Loucy (cell line): ENCODE measurements around the gene FSTL3.

ENCODE experiments used
- H2AFZ ChIP-seq: fragments of 200-600 bp; sonication (generic); 2 replicates; pipeline ENCODE4 v1.6.0; 2016; ENCODE audit warnings: antibody characterized with exemption, mild to moderate bottlenecking, low read length, moderate library complexity
- H3F3A ChIP-seq: fragments of 200-600 bp; 2 replicates; pipeline ENCODE4 v1.6.0; 2016; ENCODE audit warnings: antibody characterized with exemption, low read depth, mild to moderate bottlenecking
- H3K27me3 ChIP-seq: fragments of 200-600 bp; sonication (generic); 2 replicates; pipeline ENCODE4 v1.6.1; 2014; ENCODE audit warnings: low read length, mild to moderate bottlenecking; ENCODE audit not compliant: insufficient read depth, poor library complexity, severe bottlenecking
- H3K36me3 ChIP-seq: fragments of 200-600 bp; sonication (generic); 2 replicates; pipeline ENCODE4 v1.6.1; 2016; ENCODE audit warnings: low read length; ENCODE audit not compliant: insufficient read depth
- H3K4me1 ChIP-seq: fragments of 200-600 bp; sonication (generic); 2 replicates; pipeline ENCODE4 v1.5.1; 2014; ENCODE audit warnings: low read length, mild to moderate bottlenecking; ENCODE audit not compliant: insufficient read depth, poor library complexity, severe bottlenecking
- H3K4me2 ChIP-seq: fragments of 200-600 bp; sonication (generic); 2 replicates; pipeline ENCODE4 v1.6.0; 2014; ENCODE audit warnings: antibody characterized with exemption, low read length, low read depth, mild to moderate bottlenecking; ENCODE audit not compliant: poor library complexity, severe bottlenecking
- H3K4me3 ChIP-seq: fragments of 200-600 bp; sonication (generic); 2 replicates; pipeline ENCODE4 v1.5.1; 2014; ENCODE audit warnings: low read length, mild to moderate bottlenecking, mixed read lengths; ENCODE audit not compliant: poor library complexity, severe bottlenecking
- H3K79me2 ChIP-seq: fragments of 200-600 bp; sonication (generic); 2 replicates; pipeline ENCODE4 v1.6.1; 2014; ENCODE audit warnings: low read length; ENCODE audit not compliant: insufficient read depth
- H3K9ac ChIP-seq: fragments of 200-600 bp; sonication (generic); 2 replicates; pipeline ENCODE4 v1.6.0; 2014; ENCODE audit warnings: mild to moderate bottlenecking, low read depth, low read length, moderate library complexity; ENCODE audit not compliant: poor library complexity, severe bottlenecking
- H3K9me2 ChIP-seq: fragments of 200-600 bp; sonication (generic); replicated peaks from 2 replicates; pipeline ENCODE4 v1.6.1; 2016; ENCODE audit warnings: low read depth, low read length, mixed read lengths
- H3K9me3 ChIP-seq: fragments of 200-600 bp; sonication (generic); 2 replicates; pipeline ENCODE4 v1.6.1; 2014; ENCODE audit warnings: mild to moderate bottlenecking, antibody characterized with exemption, low read length, low read depth; ENCODE audit not compliant: insufficient read depth
- H4K20me1 ChIP-seq: fragments of 200-600 bp; sonication (generic); 2 replicates; pipeline ENCODE4 v1.6.0; 2014; ENCODE audit warnings: antibody characterized with exemption, low read length, mild to moderate bottlenecking; ENCODE audit not compliant: insufficient read depth, poor library complexity, severe bottlenecking
- CTCF ChIP-seq: fragments of 200-600 bp; sonication (generic); conservative IDR thresholded peaks from 2 replicates; pipeline ENCODE4 v1.5.1; 2014; ENCODE audit warnings: mild to moderate bottlenecking, antibody characterized with exemption, low read length
- EZH2phosphoT487 ChIP-seq: fragments of 200-600 bp; IDR thresholded peaks from 2 replicates; pipeline ENCODE4 v1.6.1; 2018; ENCODE audit warnings: antibody characterized with exemption, mild to moderate bottlenecking, moderate library complexity, borderline replicate concordance

Gene FSTL3

GRCh38 chr19:732148-733069 lies 56.2 kb downstream of the FSTL3 start:
- TF ChIP-seq CTCF (no peak), EZH2phosphoT487 (no peak)
- Histone ChIP-seq H3K9me2 (no peaks in the 10 kb centered on the region), H3K4me2 (no peak overlapping the region), H3K9me3 (no peaks in the 10 kb centered on the region), H2AFZ (no peak overlapping the region), H3K79me2 (no peaks in the 10 kb centered on the region), H3K27me3 (no peaks in the 10 kb centered on the region), H3F3A (no peaks in the 10 kb centered on the region), H3K9ac (no peak overlapping the region), H4K20me1 (no peaks in the 10 kb centered on the region), H3K4me3 (no peak overlapping the region), H3K4me1 (peaks cover 3% of the 10 kb centered on the region), H3K36me3 (no peaks in the 10 kb centered on the region)
